K562 (cell line): ENCODE results near the gene KLHL6. TPM values are rescaled to one million over a fixed set of nuclear protein-coding genes. Genes with fewer than 3 reads are reported as not detected.

Experiments
- ATAC-seq: fragments of 200-7000 bp; cut with Tn5 transposase; 3 replicates; pipeline ENCODE4 v1.9.1; 2020; ENCODE audit warnings: moderate library complexity
- BruUV-seq: library from RNA; stranded (reverse); fragments of 400-500 nt; replicated peaks from 2 replicates; lab custom pipeline; 2021; lab: Mats Ljungman, UMichigan
- CTCF ChIA-PET: fragments of 300-600 bp; formaldehyde crosslinking; extraction: SDS; loops from one replicate; lab custom pipeline; 2021; ENCODE audit warnings: low intra/inter-chr PET ratio; lab: Yijun Ruan, JAX
- POLR2A ChIA-PET: fragments of 300-600, 350-650 bp; sonication (Branson Sonifier 250); formaldehyde crosslinking; extraction: SDS; loops from one replicate; lab custom pipeline; 2021; ENCODE audit warnings: antibody characterized with exemption, inconsistent platforms; lab: Yijun Ruan, JAX
- DNase-seq, 4 experiments: peaks; one replicate each; pipeline versions ENCODE4 v3.0.0 to v3.0.0-alpha.2; 2011 to 2018; ENCODE audit warnings: low spot score in 3 of 4, mixed read lengths in 3 of 4; ENCODE audit errors: extremely low read depth in 1 of 4
- FAIRE-seq: peaks from 2 replicates; lab custom pipeline; 2011; peaks lifted over from hg19 to GRCh38; lab: Jason Lieb, UNC
- H2AFZ ChIP-seq: 2 replicates; pipeline ENCODE4 v1.6.0; 2011; ENCODE audit warnings: low read depth, low read length, control low read depth, inconsistent platforms
- H3K27ac ChIP-seq: fragments of 200-600 bp; 3 replicates; pipeline ENCODE4 v1.8.0; 2011; ENCODE audit warnings: low read depth, mild to moderate bottlenecking, control low read depth, inconsistent platforms, low read length, moderate library complexity, mixed read lengths; ENCODE audit errors: extremely low read depth
- H3K27me3 ChIP-seq, 2 experiments: fragments of 300-600 bp in 1 of 2; 2 replicates in 1 of 2; 3 replicates in 1 of 2; pipeline versions ENCODE4 v1.6.0 to v1.8.0; 2011; ENCODE audit warnings: inconsistent platforms in 2 of 2, low read length in 2 of 2, mild to moderate bottlenecking in 1 of 2, mixed read lengths in 1 of 2, moderate library complexity in 1 of 2; ENCODE audit not compliant: control insufficient read depth in 2 of 2, insufficient read depth in 2 of 2
- H3K36me3 ChIP-seq: fragments of 300-600 bp; 3 replicates; pipeline ENCODE4 v1.8.0; 2011; ENCODE audit warnings: mild to moderate bottlenecking, low read length, inconsistent platforms; ENCODE audit not compliant: control insufficient read depth, insufficient read depth
- H3K4me1 ChIP-seq, 2 experiments: fragments of 200-600 bp in 1 of 2; replicated peaks in 1 of 2; 2 replicates in 1 of 2; 3 replicates in 1 of 2; pipeline versions ENCODE4 v1.5.1 to v1.8.0; 2011; ENCODE audit warnings: inconsistent platforms in 2 of 2, low read length in 2 of 2, mild to moderate bottlenecking in 1 of 2, mixed read lengths in 1 of 2, moderate library complexity in 1 of 2; ENCODE audit not compliant: control insufficient read depth in 2 of 2, insufficient read depth in 2 of 2
- H3K4me2 ChIP-seq: 2 replicates; pipeline ENCODE4 v1.6.1; 2011; ENCODE audit warnings: low read length, control low read depth, inconsistent platforms, mixed read lengths; ENCODE audit not compliant: insufficient read depth
- H3K4me3 ChIP-seq: fragments of 200-600 bp; sonication (generic), shearing (Covaris generic); 2 replicates; pipeline ENCODE4 v1.5.1; 2016; ENCODE audit warnings: control low read depth, inconsistent platforms
- H3K79me2 ChIP-seq: fragments of 200-600 bp; 3 replicates; pipeline ENCODE4 v1.8.0; 2011; ENCODE audit warnings: low read length, inconsistent platforms; ENCODE audit not compliant: control insufficient read depth, insufficient read depth
- H3K9ac ChIP-seq, 2 experiments: 2 replicates each; pipeline versions ENCODE4 v1.6.0 to v1.6.1; 2011; ENCODE audit warnings: low read depth in 2 of 2, low read length in 2 of 2, control low read depth in 1 of 2, inconsistent platforms in 1 of 2, mild to moderate bottlenecking in 1 of 2, mixed read lengths in 1 of 2; ENCODE audit not compliant: insufficient read depth in 1 of 2
- H3K9me1 ChIP-seq: one replicate; pipeline ENCODE4 v1.6.0; 2011; ENCODE audit warnings: inconsistent platforms, mild to moderate bottlenecking, low read length, moderate library complexity; ENCODE audit not compliant: control insufficient read depth, insufficient read depth
- H3K9me3 ChIP-seq: replicated peaks from 2 replicates; pipeline ENCODE4 v1.5.1; 2011; ENCODE audit warnings: low read depth, low read length, inconsistent platforms; ENCODE audit not compliant: control insufficient read depth, insufficient read depth
- H4K20me1 ChIP-seq: replicated peaks from 2 replicates; pipeline ENCODE4 v1.6.1; 2011; ENCODE audit warnings: low read length, inconsistent platforms, mixed read lengths; ENCODE audit not compliant: control insufficient read depth, insufficient read depth
- ASH1L ChIP-seq: fragments of 450-650 bp; IDR thresholded peaks from 2 replicates; pipeline ENCODE4 v1.6.1; 2018; ENCODE audit warnings: borderline replicate concordance, mild to moderate bottlenecking, low read depth; ENCODE audit not compliant: partially characterized antibody
- CREM ChIP-seq: IDR thresholded peaks from 2 replicates; pipeline ENCODE4 v1.6.1; 2014; ENCODE audit warnings: antibody characterized with exemption, low read depth
- FOXK2 ChIP-seq, 2 experiments: fragments of 450-650 bp; IDR thresholded peaks in 1 of 2; conservative IDR thresholded peaks in 1 of 2; 2 replicates each; pipeline ENCODE4 v1.6.1; 2016; ENCODE audit warnings: low read depth in 2 of 2, mild to moderate bottlenecking in 1 of 2
- HDAC3 ChIP-seq: fragments of 450-650 bp; IDR thresholded peaks from 2 replicates; pipeline ENCODE4 v1.6.1; 2018; ENCODE audit warnings: borderline replicate concordance, mild to moderate bottlenecking, moderate library complexity; ENCODE audit not compliant: partially characterized antibody
- JUN ChIP-seq, 2 experiments: sonication (generic) in 1 of 2; formaldehyde crosslinking in 1 of 2; IDR thresholded peaks; 2 replicates each; pipeline versions ENCODE4 v1.6.1 to v1.8.0; 2012 to 2022; ENCODE audit warnings: borderline replicate concordance in 2 of 2, mild to moderate bottlenecking in 2 of 2, improper control_type of control experiment in 1 of 2, low read depth in 1 of 2, low read length in 1 of 2, missing genetic modification reagents in 1 of 2
- KDM4B ChIP-seq, 2 experiments: fragments of 450-650 bp in 1 of 2; sonication (generic) in 1 of 2; IDR thresholded peaks; 2 replicates each; pipeline ENCODE4 v1.6.1; 2016 to 2017; ENCODE audit warnings: borderline replicate concordance in 2 of 2, antibody characterized with exemption in 1 of 2, low read depth in 1 of 2, mild to moderate bottlenecking in 1 of 2
- TAF9B ChIP-seq: fragments of 450-650 bp; IDR thresholded peaks from 2 replicates; pipeline ENCODE4 v1.6.1; 2018; ENCODE audit warnings: mild to moderate bottlenecking; ENCODE audit not compliant: partially characterized antibody
- ZNF318 ChIP-seq, 2 experiments: fragments of 450-650 bp; IDR thresholded peaks; 2 replicates each; pipeline ENCODE4 v1.6.1; 2016; ENCODE audit warnings: mild to moderate bottlenecking in 2 of 2, borderline replicate concordance in 1 of 2, low read depth in 1 of 2, moderate library complexity in 1 of 2
- ZNF655 ChIP-seq: fragments of 250-450 bp; sonication (Bioruptor Pico); IDR thresholded peaks from 2 replicates; pipeline ENCODE4 v1.5.0; 2021
- ZNF695 ChIP-seq: fragments of 450-650 bp; formaldehyde crosslinking; IDR thresholded peaks from 2 replicates; pipeline ENCODE4 v1.4.0; 2020; ENCODE audit warnings: mild to moderate bottlenecking, moderate library complexity
- ZNF766 ChIP-seq: fragments of 200-800 bp; sonication (Bioruptor generic); conservative IDR thresholded peaks from 2 replicates; pipeline ENCODE4 v1.6.1; 2016; ENCODE audit warnings: missing genetic modification characterization, missing compliant biosample characterization
- ZNF778 ChIP-seq: fragments of 450-650 bp; formaldehyde crosslinking; IDR thresholded peaks from 2 replicates; pipeline ENCODE4 v1.4.0; 2020; ENCODE audit warnings: mild to moderate bottlenecking, moderate library complexity
- WGBS: fragments of 100-300 bp; shearing (Covaris generic); methylation state at CpG from one replicate; pipeline ENCODE4 v1.1.6; 2016; ENCODE audit warnings: low coverage, mixed read lengths; ENCODE audit not compliant: insufficient coverage; ENCODE audit errors: missing lambda C conversion rate; 5-methylcytosine and 5-hydroxymethylcytosine counted together
- in situ Hi-C: fragments of 300-500 bp; cut with MboI; formaldehyde crosslinking; loops from 4 replicates; pipeline ENCODE4 v1.15.0; 2018; ENCODE audit warnings: inconsistent platforms, mixed read lengths
- intact Hi-C: fragments of 100-400 bp; cut with micrococcal nuclease; formaldehyde crosslinking; loops from 2 replicates; pipeline ENCODE4 v1.14.2; 2022
- polyA plus RNA-seq, 8 experiments: library from polyadenylated mRNA; depleted of rRNA in 4 of 8; stranded (reverse) in 5 of 8; unstranded in 3 of 8; fragments of >200 nt; fragmentation: Nextera tagmentation in 2 of 8; fragmentation: Illumina TruSeq in 1 of 8; extraction: Ambion mirVana in 2 of 8; extraction: Trizol in 1 of 8; gene quantifications; 2 replicates each; pipeline versions ENCODE4 v1.2.1 to v1.2.3, GENCODE V29; 2011 to 2014; ENCODE audit warnings: inconsistent platforms in 1 of 8, missing spikeins in 1 of 8
- total RNA-seq, 7 experiments: library from RNA; depleted of rRNA in 6 of 7; stranded (reverse); fragments of >200 nt in 6 of 7; fragmentation: Illumina TruSeq in 2 of 7; extraction: Trizol in 2 of 7; gene quantifications; 2 replicates each; pipeline versions ENCODE4 v1.2.1 to v1.2.3, GENCODE V29; 2011 to 2021; ENCODE audit warnings: low replicate concordance in 1 of 7

KLHL6 gene
- total and polyA plus RNA-seq, 9 of the 15 experiments (the other 6 are each of a cell fraction or from before 2014, with no cell fraction given): 0.18 to 2.1 (median 1.4) TPM

GRCh38 chr3:183481582-183481981, 73.9 kb downstream of the KLHL6 start:
- no peaks in the 10 kb centered on the region for H3K36me3 ChIP-seq
- no peaks in the 10 kb centered on the region for H3K79me2 ChIP-seq
- WGBS: 30% methylated on average over 8 of the region's 8 CpGs
- H3K27me3 ChIP-seq: no peaks in the 10 kb centered on the region
- DNase-seq: no peak
- no peak overlapping the region for H3K9ac ChIP-seq
- no peaks in the 10 kb centered on the region for H3K9me1 ChIP-seq
- H2AFZ ChIP-seq: peak overlapping the region; percentile 40; the same call in 1 of the 2 replicates
- H3K4me3 ChIP-seq: no peak overlapping the region
- intact Hi-C loops (loop anchor here (5.0 kb wide), 2 partner anchors 81 to 299 kb away; no protein-coding TSS in a partner anchor), in situ Hi-C loops (no loop called here)
- H4K20me1 ChIP-seq: no peaks in the 10 kb centered on the region
- no peak for ATAC-seq
- no peak overlapping the region for H3K4me2 ChIP-seq
- peaks cover 11 to 17% of the 10 kb centered on the region in 2 experiments for H3K4me1 ChIP-seq
- FAIRE-seq: no peak
- no peaks in the 10 kb centered on the region for H3K9me3 ChIP-seq
- ChIA-PET POLR2A (interaction anchor here (0.6 to 1.6 kb wide), 2 partner anchors 16 to 452 kb away, joined by 4 to 5 read pairs; no protein-coding TSS in a partner anchor), CTCF (no interaction called here)
- no TSS peak for BruUV-seq
- no peak overlapping the region for H3K27ac ChIP-seq
- TF ChIP-seq ZNF655 (no peak), TAF9B (no peak), JUN (IDR thresholded peaks at IDR 0.05; ENCODE audit: borderline replicate concordance, low read depth, low read length) (no peak), JUN (CRISPR knock-in tag; IDR thresholded peaks at IDR 0.05; ENCODE audit: borderline replicate concordance) (no peak), ZNF695 (CRISPR knock-in tag) (no peak), HDAC3 (no peak), CREM (no peak), FOXK2 (conservative IDR thresholded peaks at IDR 0.05 in 1 of 2, IDR thresholded peaks at IDR 0.05 in 1 of 2; ENCODE audit: low read depth in 2 of 2) (no peak), ZNF318 (IDR thresholded peaks at IDR 0.05; ENCODE audit: borderline replicate concordance in 1 of 2, low read depth in 1 of 2) (no peak), KDM4B (IDR thresholded peaks at IDR 0.05; ENCODE audit: borderline replicate concordance in 2 of 2, low read depth in 1 of 2) (no peak), ASH1L (no peak), ZNF766 (CRISPR knock-in tag) (no peak), ZNF778 (CRISPR knock-in tag) (no peak)
